Measurements from ENCODE around the gene SORCS3.

GRCh38 chr10:105258036-105258673 lies 617.1 kb downstream of the SORCS3 start:
- no peak for TF ChIP-seq CTCF (IDR thresholded peaks at IDR 0.05)
- no peak for TF ChIP-seq POLR2A (IDR thresholded peaks at IDR 0.05)
